Liver (tissue), 9 donors: ENCODE data around the gene PRKCH. TPM values are rescaled to one million over a fixed set of nuclear protein-coding genes. Genes with fewer than 3 reads are reported as not detected.

ENCODE experiments used
- DNase-seq: peaks from one replicate; pipeline ENCODE4 v3.0.0-alpha.2; 2017; ENCODE audit warnings: low spot score
- H3K27ac ChIP-seq, 2 donors: one replicate each; pipeline ENCODE4 v1.7.0; 2013; ENCODE audit warnings: inconsistent platforms in 2 of 2, low read length in 2 of 2, control low read depth in 1 of 2, low read depth in 1 of 2, mild to moderate bottlenecking in 1 of 2
- H3K27me3 ChIP-seq, 4 donors: one replicate each; pipeline versions ENCODE4 v1.6.1 to v1.7.0; 2013; ENCODE audit warnings: low read length in 3 of 4, inconsistent platforms in 1 of 4, mild to moderate bottlenecking in 1 of 4, moderate library complexity in 1 of 4; ENCODE audit not compliant: control insufficient read depth in 4 of 4, insufficient read depth in 4 of 4
- H3K36me3 ChIP-seq, 4 donors: one replicate each; pipeline versions ENCODE4 v1.6.1 to v1.7.0; 2013; ENCODE audit warnings: low read length in 3 of 4, mild to moderate bottlenecking in 3 of 4, low read depth in 1 of 4, moderate library complexity in 1 of 4; ENCODE audit not compliant: control insufficient read depth in 4 of 4, insufficient read depth in 3 of 4
- H3K4me1 ChIP-seq, 4 donors: one replicate each; pipeline versions ENCODE4 v1.6.1 to v1.7.0; 2013; ENCODE audit warnings: low read length in 3 of 4, mild to moderate bottlenecking in 3 of 4, moderate library complexity in 1 of 4; ENCODE audit not compliant: control insufficient read depth in 4 of 4, insufficient read depth in 4 of 4
- H3K4me3 ChIP-seq, 3 donors: one replicate each; pipeline versions ENCODE4 v1.6.1 to v1.7.0; 2013; ENCODE audit warnings: low read length in 3 of 3, control low read depth in 1 of 3, low read depth in 1 of 3, mild to moderate bottlenecking in 1 of 3
- H3K9ac ChIP-seq, 2 donors: one replicate each; pipeline ENCODE4 v1.7.0; 2013; ENCODE audit warnings: low read length in 2 of 2, mild to moderate bottlenecking in 2 of 2, moderate library complexity in 2 of 2, control low read depth in 1 of 2, low read depth in 1 of 2
- H3K9me3 ChIP-seq, 4 donors: one replicate each; pipeline versions ENCODE4 v1.6.1 to v1.7.0; 2013; ENCODE audit warnings: low read length in 3 of 4; ENCODE audit not compliant: control insufficient read depth in 4 of 4
- CTCF ChIP-seq: fragments of 150-350 bp; IDR thresholded peaks from 2 replicates; pipeline ENCODE4 v1.5.1; 2017; ENCODE audit warnings: improper control_type of control experiment, low read depth, low read length; ENCODE audit not compliant: missing input control
- EGR1 ChIP-seq, 2 donors: IDR thresholded peaks; 2 replicates each; pipeline ENCODE4 v1.6.1; 2016 to 2018; ENCODE audit warnings: antibody characterized with exemption in 2 of 2, low read depth in 2 of 2
- FOXA1 ChIP-seq: IDR thresholded peaks from 2 replicates; pipeline ENCODE4 v1.6.1; 2016; ENCODE audit warnings: antibody characterized with exemption
- FOXA2 ChIP-seq: IDR thresholded peaks from 2 replicates; pipeline ENCODE4 v1.6.1; 2016; ENCODE audit warnings: antibody characterized with exemption
- GABPA ChIP-seq, 2 donors: IDR thresholded peaks in 1 of 2; conservative IDR thresholded peaks in 1 of 2; 2 replicates each; pipeline ENCODE4 v1.6.1; 2016; ENCODE audit warnings: antibody characterized with exemption in 2 of 2, mild to moderate bottlenecking in 1 of 2, moderate library complexity in 1 of 2
- HNF4A ChIP-seq, 2 donors: conservative IDR thresholded peaks; 2 replicates each; pipeline ENCODE4 v1.6.1; 2016; ENCODE audit warnings: antibody characterized with exemption in 2 of 2, mild to moderate bottlenecking in 2 of 2
- HNF4G ChIP-seq: IDR thresholded peaks from 2 replicates; pipeline ENCODE4 v1.6.1; 2016; ENCODE audit warnings: antibody characterized with exemption
- JUND ChIP-seq, 2 donors: IDR thresholded peaks; 2 replicates each; pipeline ENCODE4 v1.6.1; 2016; ENCODE audit warnings: antibody characterized with exemption in 2 of 2
- MAX ChIP-seq: IDR thresholded peaks from 2 replicates; pipeline ENCODE4 v1.6.1; 2016; ENCODE audit warnings: antibody characterized with exemption
- RAD21 ChIP-seq, 2 donors: IDR thresholded peaks; 2 replicates each; pipeline ENCODE4 v1.6.1; 2016; ENCODE audit warnings: antibody characterized with exemption in 2 of 2, mild to moderate bottlenecking in 2 of 2
- REST ChIP-seq: IDR thresholded peaks from 2 replicates; pipeline ENCODE4 v1.6.1; 2016; ENCODE audit warnings: antibody characterized with exemption, mild to moderate bottlenecking
- RXRA ChIP-seq, 2 donors: IDR thresholded peaks; 2 replicates each; pipeline ENCODE4 v1.6.1; 2017 to 2018; ENCODE audit warnings: antibody characterized with exemption in 2 of 2, mild to moderate bottlenecking in 1 of 2
- TAF1 ChIP-seq: conservative IDR thresholded peaks from 2 replicates; pipeline ENCODE4 v1.6.1; 2016; ENCODE audit warnings: antibody characterized with exemption, mild to moderate bottlenecking
- YY1 ChIP-seq: IDR thresholded peaks from 2 replicates; pipeline ENCODE4 v1.6.1; 2016; ENCODE audit warnings: antibody characterized with exemption, mild to moderate bottlenecking
- ZBTB33 ChIP-seq: IDR thresholded peaks from 2 replicates; pipeline ENCODE4 v1.6.1; 2016; ENCODE audit warnings: antibody characterized with exemption
- WGBS: extraction: QIAGEN DNeasy Blood & Tissue Kit; methylation state at CpG from one replicate; pipeline ENCODE4 v1.1.7; 2013; 5-methylcytosine and 5-hydroxymethylcytosine counted together
- polyA plus RNA-seq, 2 donors: library from polyadenylated mRNA; stranded (reverse) in 1 of 2; unstranded in 1 of 2; fragments of 200-250 nt in 1 of 2; fragments of >200 nt in 1 of 2; fragmentation: Nextera tagmentation in 1 of 2; extraction: Ambion mirVana in 1 of 2; gene quantifications; one replicate each; pipeline versions ENCODE4 v1.2.1 to v1.2.3, GENCODE V29; 2013 to 2015
- total RNA-seq, 2 donors: library from RNA; depleted of rRNA; stranded (reverse); fragments of >200 nt; gene quantifications; one replicate each; pipeline ENCODE4 v1.2.3, GENCODE V29; 2014
- TF ChIP-seq, protein P1 (sequence below): IDR thresholded peaks from 2 replicates; pipeline ENCODE4 v1.6.1; 2016; ENCODE audit warnings: antibody characterized with exemption
- donor health status: healthy.
- donor health status: healthy.
- donor health status: healthy.
- donor health status: healthy.
- donor health status: healthy.

PRKCH gene
- total and polyA plus RNA-seq, 4 donors, result 3.9 to 13.7 (median 7.0) TPM

GRCh38 chr14:61561657-61562276 lies 240.4 kb downstream of the PRKCH start (continued):
- TF ChIP-seq CTCF (no peak), HNF4G (no peak)

GRCh38 chr14:61562321-61563161 lies 241.2 kb downstream of the PRKCH start:
- TF ChIP-seq, protein P1, sequence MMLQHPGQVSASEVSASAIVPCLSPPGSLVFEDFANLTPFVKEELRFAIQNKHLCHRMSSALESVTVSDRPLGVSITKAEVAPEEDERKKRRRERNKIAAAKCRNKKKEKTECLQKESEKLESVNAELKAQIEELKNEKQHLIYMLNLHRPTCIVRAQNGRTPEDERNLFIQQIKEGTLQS, result no peak
- TF ChIP-seq TAF1, result no peak
- TF ChIP-seq MAX, result no peak
- TF ChIP-seq FOXA1, result no peak
- no peak for TF ChIP-seq HNF4A (conservative IDR thresholded peaks at IDR 0.05)
- TF ChIP-seq HNF4G, result no peak
- no peaks in the 10 kb centered on the region for H3K9me3 ChIP-seq
- no peak overlapping the region for H3K9ac ChIP-seq
- peaks cover 0 to 6% (median 3%) of the 10 kb centered on the region in 4 donors for H3K4me1 ChIP-seq
- no peaks in the 10 kb centered on the region for H3K27me3 ChIP-seq
- H3K27ac ChIP-seq, result peak overlapping the region; percentile 19 to 53
- 95% methylated on average over 7 of the region's 7 CpGs for WGBS
- no peak overlapping the region for H3K4me3 ChIP-seq
- H3K36me3 ChIP-seq, result no peaks in the 10 kb centered on the region
- DNase-seq, result no peak

DNA sequence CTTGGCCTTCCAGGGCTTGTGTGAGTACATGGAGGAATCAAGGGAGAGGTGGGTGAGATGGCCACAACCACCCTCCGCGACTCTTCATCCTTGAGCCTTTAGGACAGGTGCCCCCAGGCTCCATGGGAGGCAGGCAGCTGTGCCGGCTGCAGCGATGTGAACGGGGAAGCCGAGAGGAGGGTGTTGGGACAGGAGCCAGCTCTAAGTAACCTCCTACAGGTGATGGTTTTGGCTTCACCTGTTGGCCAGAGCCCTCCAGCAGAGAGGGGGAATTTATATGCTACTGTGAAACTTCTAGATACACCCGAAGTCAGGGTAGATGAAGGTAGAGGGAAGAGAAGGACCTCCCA lies 241.8 kb downstream of the PRKCH start:
- no peak overlapping the region for H3K9ac ChIP-seq
- WGBS, result 96% methylated on average over 7 of the region's 7 CpGs

More for the DNA sequence above, 241.8 kb downstream of the PRKCH start:
- H3K9me3 ChIP-seq, result no peaks in the 10 kb centered on the region
- peaks cover 3 to 12% (median 7%) of the 10 kb centered on the region in 4 donors for H3K4me1 ChIP-seq
- DNase-seq, result no peak
- H3K27ac ChIP-seq, result no peak overlapping the region
- no peaks in the 10 kb centered on the region for H3K36me3 ChIP-seq
- no peak overlapping the region for H3K4me3 ChIP-seq
- no peaks in the 10 kb centered on the region for H3K27me3 ChIP-seq
- TF ChIP-seq ZBTB33 (no peak), RAD21 (IDR thresholded peaks at IDR 0.05) (no peak), TAF1 (no peak), FOXA1 (no peak), RXRA (IDR thresholded peaks at IDR 0.05) (no peak), HNF4A (conservative IDR thresholded peaks at IDR 0.05) (no peak), REST (no peak), CTCF (no peak), JUND (IDR thresholded peaks at IDR 0.05) (no peak), YY1 (no peak), HNF4G (no peak), FOXA2 (no peak), EGR1 (IDR thresholded peaks at IDR 0.05; ENCODE audit: low read depth in 2 of 2) (no peak), GABPA (IDR thresholded peaks at IDR 0.05 in 1 of 2, conservative IDR thresholded peaks at IDR 0.05 in 1 of 2) (no peak)
- TF ChIP-seq, protein P1, result no peak
